Spleen (tissue), 11 donors: Measurements from ENCODE around the gene LHFPL3. TPM values are rescaled to one million over a fixed set of nuclear protein-coding genes. Genes with fewer than 3 reads are reported as not detected.

Experiments used
- DNase-seq: peaks from one replicate; pipeline ENCODE4 v3.0.0-alpha.2; 2020
- H3K27ac ChIP-seq, 8 donors: fragments of 200-600 bp; sonication (generic) in 7 of 8; 1 replicate in 4 of 8; 2 replicates in 4 of 8; pipeline versions ENCODE4 v1.5.0 to v1.8.0; 2016 to 2021; ENCODE audit warnings: inconsistent platforms in 4 of 8, mild to moderate bottlenecking in 4 of 8, moderate library complexity in 1 of 8
- H3K27me3 ChIP-seq, 7 donors: fragments of 200-600 bp; sonication (generic) in 6 of 7; replicated peaks in 1 of 7; 1 replicate in 4 of 7; 2 replicates in 3 of 7; pipeline versions ENCODE4 v1.5.0 to v1.8.0; 2016 to 2021; ENCODE audit warnings: inconsistent platforms in 3 of 7, mild to moderate bottlenecking in 1 of 7
- H3K36me3 ChIP-seq, 6 donors: fragments of 200-600 bp; sonication (generic) in 5 of 6; 1 replicate in 4 of 6; 2 replicates in 2 of 6; pipeline versions ENCODE4 v1.5.0 to v1.8.0; 2016 to 2021; ENCODE audit warnings: inconsistent platforms in 2 of 6
- H3K4me1 ChIP-seq, 6 donors: fragments of 200-600 bp; sonication (generic) in 5 of 6; 1 replicate in 3 of 6; 2 replicates in 3 of 6; pipeline versions ENCODE4 v1.5.0 to v1.8.0; 2016 to 2021; ENCODE audit warnings: inconsistent platforms in 3 of 6
- H3K4me3 ChIP-seq, 8 donors: fragments of 200-600 bp; sonication (generic) in 7 of 8; 1 replicate in 4 of 8; 2 replicates in 4 of 8; pipeline versions ENCODE4 v1.5.0 to v1.8.0; 2016 to 2021; ENCODE audit warnings: inconsistent platforms in 4 of 8, mild to moderate bottlenecking in 4 of 8, moderate library complexity in 2 of 8
- H3K9me3 ChIP-seq, 8 donors: fragments of 200-600 bp; sonication (generic) in 7 of 8; 1 replicate in 4 of 8; 2 replicates in 4 of 8; pipeline versions ENCODE4 v1.5.0 to v1.8.0; 2016 to 2021; ENCODE audit warnings: inconsistent platforms in 4 of 8
- CTCF ChIP-seq, 11 experiments: fragments of 200-600 bp in 7 of 11; fragments of 450-650 bp in 4 of 11; sonication (generic) in 4 of 11; IDR thresholded peaks in 8 of 11; conservative IDR thresholded peaks in 3 of 11; 1 replicate in 7 of 11; 2 replicates in 4 of 11; pipeline versions ENCODE4 v1.4.0 to v1.8.0; 2016 to 2021; ENCODE audit warnings: antibody characterized with exemption in 11 of 11, inconsistent platforms in 4 of 11, mild to moderate bottlenecking in 1 of 11
- POLR2A ChIP-seq, 3 donors: fragments of 450-650 bp; IDR thresholded peaks; one replicate each; pipeline ENCODE4 v1.5.1; 2017; ENCODE audit warnings: antibody characterized with exemption in 3 of 3, mild to moderate bottlenecking in 1 of 3
- POLR2AphosphoS5 ChIP-seq, 3 donors: sonication (generic); formaldehyde crosslinking; IDR thresholded peaks; one replicate each; pipeline ENCODE4 v1.5.1; 2017; ENCODE audit warnings: antibody characterized with exemption in 3 of 3
- WGBS, 5 donors: extraction: QIAGEN DNeasy Blood & Tissue Kit in 3 of 5; methylation state at CpG; one replicate each; pipeline versions ENCODE4 v1.1.5 to v1.1.7; 2013 to 2018; 5-methylcytosine and 5-hydroxymethylcytosine counted together
- intact Hi-C: fragments of 100-400 bp; cut with DNase I; formaldehyde crosslinking; loops from one replicate; pipeline ENCODE4 v1.15.0; 2023; ENCODE audit warnings: low total_unique reads
- polyA plus RNA-seq, 3 donors: library from polyadenylated mRNA; stranded (reverse); fragments of 200-250 nt; gene quantifications; one replicate each; pipeline ENCODE4 v1.2.1, GENCODE V29; 2013
- total RNA-seq, 7 donors: library from RNA; depleted of rRNA in 3 of 7; stranded (reverse); fragments of >200 nt in 3 of 7; fragmentation: NEBNext Ultra II Directional in 4 of 7; extraction: Animal tissue kit (Norgen Biotek cat#: 25700) in 4 of 7; gene quantifications; one replicate each; pipeline versions ENCODE4 v1.1.0 to v1.2.1, GENCODE V29; 2016 to 2021
- donor health status: healthy with polysubstance abuse.
- donor health status: DM: no; HTN: no; CAD: no; lungs with moderate emphysema.
- donor health status: DM: no; HTN: no; CAD: no.
- donor health status: Bipolar disorder and iron deficiency.
- donor health status: healthy.
- donor health status: DM: no; HTN: no; CAD: no.
- donor health status: DM: yes; HTN: yes; CAD: no.

LHFPL3 gene
- total and polyA plus RNA-seq, 10 donors: 0.07 to 1.0 (median 0.20) TPM; not detected in 3

GRCh38 chr7:104794154-104794553 lies 465.8 kb downstream of the LHFPL3 start:
- Histone ChIP-seq H3K27ac (no peak overlapping the region), H3K9me3 (no peaks in the 10 kb centered on the region), H3K4me3 (no peak overlapping the region), H3K36me3 (no peaks in the 10 kb centered on the region), H3K27me3 (peaks cover 0 to 46% (median 0%) of the 10 kb centered on the region in 7 donors), H3K4me1 (peaks cover 0 to 6% (median 0%) of the 10 kb centered on the region in 6 donors)
- 83 to 93% (median 90%) methylated on average over 3 of the region's 3 CpGs for WGBS, 5 donors
- intact Hi-C loops: no loop called here
- no peak for TF ChIP-seq CTCF (IDR thresholded peaks at IDR 0.05 in 8 of 11, conservative IDR thresholded peaks at IDR 0.05 in 3 of 11)
- no peak for TF ChIP-seq POLR2A (IDR thresholded peaks at IDR 0.05)
- no peak for TF ChIP-seq POLR2AphosphoS5 (IDR thresholded peaks at IDR 0.05)
- DNase-seq: no peak

- WGBS, 5 donors: 65 to 73% (median 71%) methylated on average over 3 of the region's 3 CpGs
- H3K36me3 ChIP-seq: no peaks in the 10 kb centered on the region
- DNase-seq: no peak
- no peaks in the 10 kb centered on the region for H3K9me3 ChIP-seq
- TF ChIP-seq CTCF (IDR thresholded peaks at IDR 0.05 in 8 of 11, conservative IDR thresholded peaks at IDR 0.05 in 3 of 11) (no peak), POLR2AphosphoS5 (IDR thresholded peaks at IDR 0.05) (no peak), POLR2A (IDR thresholded peaks at IDR 0.05) (no peak)
- H3K27ac ChIP-seq: no peak overlapping the region
- peaks cover 0 to 47% (median 0%) of the 10 kb centered on the region in 7 donors for H3K27me3 ChIP-seq
- intact Hi-C loops: no loop called here
- no peak overlapping the region for H3K4me3 ChIP-seq
- peaks cover 0 to 6% (median 0%) of the 10 kb centered on the region in 6 donors for H3K4me1 ChIP-seq
Measured at GRCh38 chr7:104794589-104794988, 466.2 kb downstream of the LHFPL3 start.

GRCh38 chr7:104795086-104795485 lies 466.7 kb downstream of the LHFPL3 start:
- Histone ChIP-seq H3K36me3 (no peaks in the 10 kb centered on the region), H3K4me1 (peaks cover 0 to 6% (median 0%) of the 10 kb centered on the region in 6 donors), H3K27ac (no peak overlapping the region), H3K27me3 (peaks cover 0 to 44% (median 0%) of the 10 kb centered on the region in 7 donors), H3K9me3 (no peaks in the 10 kb centered on the region), H3K4me3 (no peak overlapping the region)
- 53 to 74% (median 64%) methylated on average over 7 of the region's 7 CpGs for WGBS, 5 donors
- intact Hi-C loops: no loop called here
- TF ChIP-seq CTCF (IDR thresholded peaks at IDR 0.05 in 8 of 11, conservative IDR thresholded peaks at IDR 0.05 in 3 of 11) (no peak), POLR2A (IDR thresholded peaks at IDR 0.05) (no peak)
- no peak for DNase-seq

- H3K27me3 ChIP-seq: peaks cover 0 to 43% (median 0%) of the 10 kb centered on the region in 7 donors
- intact Hi-C loops: no loop called here
- no peak overlapping the region for H3K27ac ChIP-seq
- no peaks in the 10 kb centered on the region for H3K9me3 ChIP-seq
- 70 to 84% (median 75%) methylated on average over 7 of the region's 7 CpGs for WGBS, 5 donors
- no peak overlapping the region for H3K4me3 ChIP-seq
- peaks cover 0 to 6% (median 0%) of the 10 kb centered on the region in 6 donors for H3K4me1 ChIP-seq
- DNase-seq: no peak
- H3K36me3 ChIP-seq: no peaks in the 10 kb centered on the region
- TF ChIP-seq CTCF (IDR thresholded peaks at IDR 0.05 in 8 of 11, conservative IDR thresholded peaks at IDR 0.05 in 3 of 11) (no peak), POLR2A (IDR thresholded peaks at IDR 0.05) (no peak), POLR2AphosphoS5 (IDR thresholded peaks at IDR 0.05) (no peak)
Measured at GRCh38 chr7:104795616-104796398, 467.4 kb downstream of the LHFPL3 start.
